GM12892 (cell line): ENCODE results near the gene HOXC4.
"Not testable (repeated sequence)": the region's sequence is repeated elsewhere in the genome, so short reads cannot be mapped to it uniquely, and the experiment has no call there.

Experiments
- DNase-seq: peaks from one replicate; pipeline ENCODE4 v3.0.0; 2011; ENCODE audit not compliant: insufficient read length
- FAIRE-seq: peaks from 2 replicates; lab custom pipeline; 2011; peaks lifted over from hg19 to GRCh38; lab: Jason Lieb, UNC
- POLR2A ChIP-seq: IDR thresholded peaks from 2 replicates; pipeline ENCODE4 v1.6.1; 2011; ENCODE audit warnings: low read depth, low read length, control low read depth
- POLR2AphosphoS5 ChIP-seq: IDR thresholded peaks from 2 replicates; pipeline ENCODE4 v1.6.1; 2011; ENCODE audit warnings: low read depth, low read length, control low read depth
- TAF1 ChIP-seq: IDR thresholded peaks from 2 replicates; pipeline ENCODE4 v1.6.1; 2011; ENCODE audit warnings: low read depth, mild to moderate bottlenecking, control low read depth, low read length, borderline replicate concordance

The HOXC4 gene

GRCh38 chr12:54058128-54058768 lies 4.6 kb downstream of the HOXC4 start:
- no peak for FAIRE-seq
- TF ChIP-seq POLR2AphosphoS5, result no peak
- no peak for TF ChIP-seq POLR2A
- TF ChIP-seq TAF1, result no peak
- DNase-seq, result no peak

- TF ChIP-seq POLR2A (no peak), POLR2AphosphoS5 (no peak), TAF1 (no peak)
- FAIRE-seq (no peak), DNase-seq (no peak)
These were observed 6.0 kb downstream of the HOXC4 start for GRCh38 chr12:54059668-54060067.

DNA sequence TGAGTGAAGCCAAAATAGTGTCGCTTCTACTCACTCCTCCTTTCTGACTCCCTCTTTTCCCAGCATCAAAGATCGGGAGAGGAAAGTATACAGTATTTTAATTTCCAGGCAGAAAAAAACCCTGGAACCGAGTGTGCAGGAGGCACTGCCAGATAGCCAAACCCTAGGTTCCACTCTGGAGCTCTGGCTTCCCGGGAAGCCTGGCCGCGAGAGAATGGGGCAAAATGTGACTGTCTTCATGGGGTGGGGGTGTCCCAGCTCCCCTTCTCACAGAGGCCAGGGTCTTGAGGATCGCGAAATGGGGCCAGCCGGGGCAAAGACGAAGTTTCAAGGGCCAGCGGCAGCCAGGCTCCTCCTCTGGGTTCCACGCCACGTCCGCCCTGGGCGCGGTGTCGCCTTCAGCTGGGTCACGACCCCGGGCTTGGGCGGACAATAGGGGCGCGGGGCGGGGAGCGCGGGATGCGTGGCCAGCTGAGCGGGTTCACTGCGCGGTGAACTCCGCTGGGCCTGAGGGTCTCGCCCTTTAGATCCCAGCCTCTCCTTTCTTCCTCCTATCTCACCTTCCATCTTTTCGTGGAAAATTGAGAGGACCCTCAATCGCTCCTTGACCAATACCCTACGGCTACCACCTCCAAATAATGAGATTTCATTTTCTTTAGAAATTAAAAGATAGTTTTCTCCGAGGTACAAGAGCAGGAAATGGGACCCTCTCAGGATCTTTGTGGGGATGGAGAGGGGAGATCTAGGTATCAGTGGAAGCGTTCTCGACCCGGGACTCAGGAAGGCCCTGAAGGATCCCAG lies 6.7 kb downstream of the HOXC4 start:
- DNase-seq, result no peak
- TF ChIP-seq TAF1 (no peak), POLR2A (no peak)
- FAIRE-seq, result no peak

GRCh38 chr12:54060975-54061778 lies 7.5 kb downstream of the HOXC4 start:
- no peak for FAIRE-seq

DNA sequence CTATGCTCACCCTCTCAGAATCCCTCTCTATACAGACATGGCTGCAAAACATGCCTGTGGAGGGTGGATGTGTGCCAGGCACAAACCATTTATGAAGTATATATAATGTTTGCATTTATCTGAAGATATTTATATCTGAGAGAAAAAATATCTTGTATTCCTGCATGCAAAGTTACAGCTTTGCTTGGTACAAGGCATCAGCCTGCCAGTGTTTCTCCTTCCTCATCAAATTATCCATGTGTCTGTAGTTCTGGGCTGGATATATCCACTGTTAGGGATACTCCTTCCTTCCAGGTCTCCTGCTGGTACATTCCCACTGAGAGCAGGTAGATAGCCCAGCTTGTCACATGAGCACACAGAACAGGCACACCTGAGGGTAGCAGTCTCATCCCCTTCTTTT lies 12.0 kb downstream of the HOXC4 start:
- TF ChIP-seq POLR2A, result no peak
- TF ChIP-seq TAF1, result no peak
- FAIRE-seq (no peak), DNase-seq (no peak)

More at GRCh38 chr12:54060975-54061778, 7.5 kb downstream of the HOXC4 start:
- TF ChIP-seq TAF1 (no peak), POLR2AphosphoS5 (no peak), POLR2A (no peak)
- no peak for DNase-seq

GRCh38 chr12:54066408-54066807 lies 12.8 kb downstream of the HOXC4 start:
- FAIRE-seq (no peak), DNase-seq (no peak)
- TF ChIP-seq POLR2AphosphoS5 (no peak), POLR2A (no peak), TAF1 (no peak)

- FAIRE-seq, result no peak
These were observed 14.9 kb downstream of the HOXC4 start for GRCh38 chr12:54068418-54069070.

GRCh38 chr12:54071942-54072341 lies 18.3 kb downstream of the HOXC4 start:
- no peak for DNase-seq
- FAIRE-seq, result no peak
- TF ChIP-seq POLR2A (no peak), TAF1 (no peak), POLR2AphosphoS5 (no peak)

More at GRCh38 chr12:54068418-54069070, 14.9 kb downstream of the HOXC4 start:
- TF ChIP-seq POLR2AphosphoS5 (no peak), POLR2A (no peak), TAF1 (no peak)
- DNase-seq, result no peak

DNA sequence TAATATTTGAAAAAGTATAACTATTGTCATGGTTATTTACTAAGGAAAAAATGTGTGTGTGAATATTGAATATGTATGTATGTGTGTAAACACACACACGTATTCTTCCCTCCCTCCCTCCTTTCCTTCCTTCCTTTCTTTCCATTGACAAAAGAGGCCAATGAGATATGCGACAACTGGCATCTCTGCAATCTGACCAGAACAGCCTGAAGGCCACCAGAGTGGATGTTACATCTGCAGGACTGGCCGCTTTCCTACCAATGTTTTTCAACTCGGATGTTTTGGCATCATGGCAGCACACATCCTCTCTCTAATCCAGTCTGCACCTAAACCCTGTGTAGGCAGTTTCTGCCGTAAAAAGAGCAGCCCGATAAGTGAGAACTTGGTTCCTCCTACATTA lies 20.7 kb downstream of the HOXC4 start:
- TF ChIP-seq TAF1 (no peak), POLR2AphosphoS5 (no peak), POLR2A (no peak)
- FAIRE-seq, result no peak

DNA sequence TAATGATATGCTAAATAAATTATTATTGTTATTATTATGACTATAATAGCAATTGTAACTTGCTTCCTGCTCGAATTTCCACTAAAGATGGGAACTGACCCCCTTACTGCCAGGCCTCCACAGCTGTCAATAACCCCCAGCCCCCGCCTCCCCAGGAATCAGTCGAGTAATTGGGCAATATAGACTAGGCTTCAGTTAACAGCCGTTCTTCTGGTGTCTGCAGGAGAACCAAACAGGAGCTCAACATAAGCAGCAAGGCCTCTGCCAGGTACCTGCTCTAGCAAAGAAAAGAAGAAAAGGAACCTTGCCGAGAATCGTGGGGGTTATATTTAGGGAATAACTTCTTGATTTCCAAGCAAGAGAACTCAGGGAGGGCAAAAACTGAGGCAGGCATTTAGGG lies 21.8 kb downstream of the HOXC4 start:
- FAIRE-seq, result no peak
- no peak for DNase-seq
- no peak for TF ChIP-seq POLR2AphosphoS5
- no peak for TF ChIP-seq POLR2A
- TF ChIP-seq TAF1, result no peak

More for the DNA sequence above, 20.7 kb downstream of the HOXC4 start:
- DNase-seq, result no peak

GRCh38 chr12:54075974-54076373 lies 22.3 kb downstream of the HOXC4 start:
- FAIRE-seq, result no peak
- DNase-seq, result no peak
- TF ChIP-seq POLR2AphosphoS5, result no peak
- TF ChIP-seq POLR2A, result no peak
- TF ChIP-seq TAF1, result no peak

DNA sequence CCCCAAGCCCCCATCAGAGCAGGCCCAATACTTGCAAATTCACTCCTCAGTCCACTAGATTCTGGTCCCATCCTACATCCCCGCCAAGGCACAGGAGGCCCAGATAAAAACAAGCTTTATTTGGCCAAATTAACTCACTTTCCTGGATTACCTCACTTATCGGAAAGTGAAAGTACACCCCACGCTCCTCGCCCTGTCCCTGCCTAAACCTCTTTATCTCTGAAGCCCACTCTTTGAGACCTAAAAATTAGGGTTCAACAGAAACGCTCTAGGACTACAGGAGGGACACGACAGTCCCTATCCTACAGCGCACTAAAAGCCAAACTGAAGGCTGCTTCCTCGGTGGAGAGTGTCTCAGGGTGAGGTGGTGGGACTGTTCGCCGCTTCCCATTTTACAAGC lies 24.2 kb downstream of the HOXC4 start:
- DNase-seq, FAIRE-seq: not testable (repeated sequence)

GRCh38 chr12:54079115-54079514 lies 25.5 kb downstream of the HOXC4 start:
- DNase-seq, FAIRE-seq: not testable (repeated sequence)

DNA sequence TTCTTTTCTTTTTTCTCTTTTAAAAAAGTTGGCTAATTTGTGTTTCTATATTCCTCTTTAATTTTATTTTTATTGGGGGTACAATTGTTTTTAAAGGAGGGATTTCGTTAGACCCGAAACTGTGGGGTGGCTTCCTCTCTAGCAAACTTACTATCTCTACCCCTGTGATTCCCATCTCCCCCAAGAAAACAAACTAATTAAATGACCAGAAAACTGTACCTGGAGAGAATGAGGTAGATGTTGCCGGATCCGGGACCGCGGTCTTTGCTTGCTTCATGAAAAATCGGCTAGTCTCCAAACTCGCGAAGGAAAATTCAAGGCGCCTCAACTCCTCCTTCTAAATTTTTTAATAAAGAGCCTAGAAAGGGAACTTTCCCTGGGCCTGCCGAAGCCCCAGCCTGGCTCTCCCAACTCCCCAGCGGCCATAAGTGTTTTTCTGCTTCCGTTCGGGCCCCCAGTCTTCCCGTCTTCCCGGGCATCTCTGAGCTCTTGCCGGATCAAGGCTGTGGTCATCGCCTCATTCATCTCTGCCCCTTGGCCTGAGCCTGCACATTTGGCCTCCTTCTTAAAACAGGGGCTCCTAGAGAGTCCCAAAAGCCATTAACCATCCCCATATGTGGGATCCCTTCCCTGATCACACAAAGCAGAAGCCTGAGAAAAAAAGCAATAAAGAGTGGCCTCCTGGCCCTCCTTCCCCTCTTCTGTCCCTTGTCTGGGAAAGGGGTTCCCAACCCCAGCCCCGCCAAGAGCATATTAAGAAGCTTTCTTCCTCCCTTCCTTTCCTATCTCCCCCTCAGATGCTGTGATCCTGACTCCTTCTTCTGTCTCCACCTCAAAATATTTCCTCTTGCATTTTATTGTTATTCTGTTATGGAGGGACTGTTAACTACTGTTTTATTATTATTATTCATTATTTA lies 26.6 kb downstream of the HOXC4 start:
- not testable (repeated sequence) for FAIRE-seq, DNase-seq

DNA sequence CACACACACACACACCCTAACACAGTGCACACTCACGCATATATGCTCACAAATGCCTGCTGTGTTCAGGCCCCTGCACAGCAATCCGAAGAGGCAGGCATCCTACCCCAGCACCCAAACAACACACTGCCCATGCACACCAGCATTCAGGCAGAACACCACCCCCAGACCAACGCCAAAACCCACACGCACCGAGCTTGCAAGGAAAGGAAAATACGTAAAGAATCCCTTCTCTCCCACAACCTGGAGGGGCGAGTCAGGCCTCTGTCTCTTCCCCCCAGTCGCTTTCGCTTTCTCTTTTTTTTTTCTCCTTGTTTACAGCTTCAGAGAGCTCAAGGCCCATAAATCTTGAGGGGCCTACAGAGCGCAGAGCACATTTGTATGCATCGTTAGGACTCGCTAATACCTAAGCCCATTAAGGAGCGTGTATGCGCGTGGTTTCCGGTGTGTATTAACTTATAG lies 27.4 kb downstream of the HOXC4 start:
- not testable (repeated sequence) for DNase-seq

More for the DNA sequence above, 27.4 kb downstream of the HOXC4 start:
- not testable (repeated sequence) for FAIRE-seq
